WTC11 (cell line): Measurements from ENCODE around the gene CST3.

Source experiments
- ZBTB21 ChIP-seq: sonication (generic); formaldehyde crosslinking; IDR thresholded peaks from 2 replicates; pipeline ENCODE4 v1.8.1; 2023; ENCODE audit warnings: mild to moderate bottlenecking, missing genetic modification reagents, borderline replicate concordance
- TF ChIP-seq, protein P1 (sequence below): fragments of 200-600 bp; IDR thresholded peaks from 2 replicates; pipeline ENCODE4 v1.8.0; 2022; ENCODE audit warnings: antibody characterized with exemption

DNA sequence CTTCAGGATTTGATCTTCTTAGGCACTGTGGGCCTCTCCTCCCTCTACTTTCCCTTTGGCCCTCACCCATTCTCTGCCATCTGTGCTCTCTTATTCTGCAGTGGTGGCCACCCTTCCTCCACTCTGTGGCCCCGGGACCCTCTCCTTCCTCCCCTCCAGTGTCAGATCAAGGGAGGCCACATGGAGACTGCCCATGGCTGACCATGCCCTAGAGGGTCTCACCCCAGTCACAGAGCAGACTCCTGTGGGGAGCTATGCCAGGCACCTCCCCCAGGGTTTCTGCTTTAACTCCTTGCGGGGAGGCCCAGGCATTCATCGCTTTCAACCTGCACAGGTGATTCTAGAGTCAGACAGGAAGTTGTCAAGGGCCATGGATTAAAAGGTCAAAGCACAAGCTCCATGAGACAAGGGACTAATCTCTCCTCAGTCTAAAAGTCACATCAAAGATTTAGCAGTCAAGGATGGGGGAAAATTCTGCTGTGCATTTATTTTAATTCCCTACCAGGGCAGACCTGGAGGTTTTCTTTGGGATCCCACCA lies 15.7 kb upstream of the CST3 start:
- TF ChIP-seq ZBTB21 (CRISPR knock-in tag) = no peak
- TF ChIP-seq, protein P1, sequence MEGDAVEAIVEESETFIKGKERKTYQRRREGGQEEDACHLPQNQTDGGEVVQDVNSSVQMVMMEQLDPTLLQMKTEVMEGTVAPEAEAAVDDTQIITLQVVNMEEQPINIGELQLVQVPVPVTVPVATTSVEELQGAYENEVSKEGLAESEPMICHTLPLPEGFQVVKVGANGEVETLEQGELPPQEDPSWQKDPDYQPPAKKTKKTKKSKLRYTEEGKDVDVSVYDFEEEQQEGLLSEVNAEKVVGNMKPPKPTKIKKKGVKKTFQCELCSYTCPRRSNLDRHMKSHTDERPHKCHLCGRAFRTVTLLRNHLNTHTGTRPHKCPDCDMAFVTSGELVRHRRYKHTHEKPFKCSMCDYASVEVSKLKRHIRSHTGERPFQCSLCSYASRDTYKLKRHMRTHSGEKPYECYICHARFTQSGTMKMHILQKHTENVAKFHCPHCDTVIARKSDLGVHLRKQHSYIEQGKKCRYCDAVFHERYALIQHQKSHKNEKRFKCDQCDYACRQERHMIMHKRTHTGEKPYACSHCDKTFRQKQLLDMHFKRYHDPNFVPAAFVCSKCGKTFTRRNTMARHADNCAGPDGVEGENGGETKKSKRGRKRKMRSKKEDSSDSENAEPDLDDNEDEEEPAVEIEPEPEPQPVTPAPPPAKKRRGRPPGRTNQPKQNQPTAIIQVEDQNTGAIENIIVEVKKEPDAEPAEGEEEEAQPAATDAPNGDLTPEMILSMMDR = no peak
